Adrenal gland (tissue), 5 donors: Measurements from ENCODE around the gene RASD2.

Source experiments
- POLR2A ChIP-seq, 2 donors: fragments of 450-650 bp; IDR thresholded peaks; one replicate each; pipeline ENCODE4 v1.6.1; 2017; ENCODE audit warnings: antibody characterized with exemption in 2 of 2, mild to moderate bottlenecking in 2 of 2, moderate library complexity in 1 of 2
- TF ChIP-seq, protein P1 (sequence below), 6 experiments: fragments of 450-650 bp in 4 of 6; fragments of 200-600 bp in 2 of 6; sonication (generic) in 1 of 6; IDR thresholded peaks; 1 replicate in 5 of 6; 2 replicates in 1 of 6; pipeline versions ENCODE4 v1.5.1 to v1.8.0; 2016 to 2021; ENCODE audit warnings: antibody characterized with exemption in 6 of 6, mild to moderate bottlenecking in 2 of 6, moderate library complexity in 1 of 6
- donor health status: DM: no; HTN: no; CAD: no.

DNA sequence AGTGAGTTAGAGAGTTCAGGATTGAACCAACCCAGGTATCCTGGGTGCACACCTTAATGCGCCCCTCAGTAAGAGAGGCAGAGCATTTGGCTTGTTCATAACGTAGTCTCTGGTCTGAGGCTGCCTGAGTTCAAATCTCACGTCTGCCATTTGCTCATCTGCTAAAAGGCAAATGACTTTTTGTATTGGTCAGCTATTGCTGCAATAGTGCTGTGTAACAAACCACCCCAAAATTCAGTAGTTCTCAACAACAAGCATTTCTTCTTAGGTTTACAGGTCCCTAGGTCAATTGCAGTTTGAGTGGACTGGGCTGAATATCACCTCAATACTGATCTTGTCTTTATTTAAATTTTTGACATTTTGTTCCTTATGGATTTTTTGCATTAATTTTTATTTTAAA is 18.1 kb downstream of the RASD2 start:
- TF ChIP-seq, protein P1, sequence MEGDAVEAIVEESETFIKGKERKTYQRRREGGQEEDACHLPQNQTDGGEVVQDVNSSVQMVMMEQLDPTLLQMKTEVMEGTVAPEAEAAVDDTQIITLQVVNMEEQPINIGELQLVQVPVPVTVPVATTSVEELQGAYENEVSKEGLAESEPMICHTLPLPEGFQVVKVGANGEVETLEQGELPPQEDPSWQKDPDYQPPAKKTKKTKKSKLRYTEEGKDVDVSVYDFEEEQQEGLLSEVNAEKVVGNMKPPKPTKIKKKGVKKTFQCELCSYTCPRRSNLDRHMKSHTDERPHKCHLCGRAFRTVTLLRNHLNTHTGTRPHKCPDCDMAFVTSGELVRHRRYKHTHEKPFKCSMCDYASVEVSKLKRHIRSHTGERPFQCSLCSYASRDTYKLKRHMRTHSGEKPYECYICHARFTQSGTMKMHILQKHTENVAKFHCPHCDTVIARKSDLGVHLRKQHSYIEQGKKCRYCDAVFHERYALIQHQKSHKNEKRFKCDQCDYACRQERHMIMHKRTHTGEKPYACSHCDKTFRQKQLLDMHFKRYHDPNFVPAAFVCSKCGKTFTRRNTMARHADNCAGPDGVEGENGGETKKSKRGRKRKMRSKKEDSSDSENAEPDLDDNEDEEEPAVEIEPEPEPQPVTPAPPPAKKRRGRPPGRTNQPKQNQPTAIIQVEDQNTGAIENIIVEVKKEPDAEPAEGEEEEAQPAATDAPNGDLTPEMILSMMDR (IDR thresholded peaks at IDR 0.05): no peak
- TF ChIP-seq POLR2A (IDR thresholded peaks at IDR 0.05): no peak
